Left ventricle myocardium inferior (tissue), 1 donor: Measurements from ENCODE around the gene SFI1. TPM values are rescaled to one million over a fixed set of nuclear protein-coding genes. Genes with fewer than 3 reads are reported as not detected.
"Not testable (repeated sequence)": the region's sequence is repeated elsewhere in the genome, so short reads cannot be mapped to it uniquely, and the experiment has no call there.

Source experiments
- DNase-seq: peaks from one replicate; pipeline ENCODE4 v3.0.0-alpha.2; 2020
- H3K27ac ChIP-seq: fragments of 200-600 bp; replicated peaks from 2 replicates; pipeline ENCODE4 v1.8.0; 2021
- H3K27me3 ChIP-seq: fragments of 200-600 bp; 2 replicates; pipeline ENCODE4 v1.8.0; 2021; ENCODE audit warnings: low read depth
- H3K36me3 ChIP-seq: fragments of 200-600 bp; 2 replicates; pipeline ENCODE4 v1.8.0; 2021
- H3K4me1 ChIP-seq: fragments of 200-600 bp; 2 replicates; pipeline ENCODE4 v1.8.0; 2021
- H3K4me3 ChIP-seq: fragments of 200-600 bp; 2 replicates; pipeline ENCODE4 v1.8.0; 2021; ENCODE audit warnings: mild to moderate bottlenecking, moderate library complexity
- H3K9me3 ChIP-seq: fragments of 200-600 bp; replicated peaks from 2 replicates; pipeline ENCODE4 v1.8.0; 2021
- intact Hi-C: fragments of 100-400 bp; cut with micrococcal nuclease; formaldehyde crosslinking; loops from one replicate; pipeline ENCODE4 v1.11.0; 2022
- total RNA-seq: library from RNA; stranded (reverse); fragmentation: NEBNext Ultra II Directional; extraction: Animal tissue kit (Norgen Biotek cat#: 25700); gene quantifications from one replicate; pipeline ENCODE4 v1.2.1, GENCODE V29; 2021
- TF ChIP-seq, protein P1 (sequence below): fragments of 200-600 bp; IDR thresholded peaks from 2 replicates; pipeline ENCODE4 v1.8.0; 2021; ENCODE audit warnings: antibody characterized with exemption, mild to moderate bottlenecking, borderline replicate concordance
- donor health status: DM: no; HTN: yes; CAD: no; lungs with severe emphysema.

Gene SFI1
- total RNA-seq, 1 donor from 2014 or later = 6.8 TPM

DNA sequence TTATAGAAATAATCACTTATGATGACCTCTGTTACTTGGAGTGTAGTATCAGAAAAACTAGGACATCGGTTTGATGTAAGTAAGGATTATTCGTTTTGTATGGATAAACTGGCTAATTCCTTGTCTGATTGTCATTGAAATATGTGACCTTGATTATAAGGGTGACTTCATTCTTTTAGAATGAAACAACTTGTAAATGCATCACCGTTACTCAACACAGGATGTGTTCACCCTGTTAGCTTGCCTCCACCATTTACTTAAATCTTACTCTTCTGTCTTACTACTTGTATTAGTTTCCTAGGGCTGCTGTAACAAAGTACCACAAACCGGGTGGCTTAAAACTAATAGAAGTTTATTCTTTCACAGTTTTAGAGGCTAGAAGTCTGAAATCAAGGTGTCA, 7.9 kb downstream of the SFI1 start:
- intact Hi-C loops = no loop called here
- no peak overlapping the region for H3K27ac ChIP-seq
- no peak overlapping the region for H3K4me3 ChIP-seq
- no peak for DNase-seq
- H3K27me3 ChIP-seq = no peaks in the 10 kb centered on the region
- TF ChIP-seq, protein P1, sequence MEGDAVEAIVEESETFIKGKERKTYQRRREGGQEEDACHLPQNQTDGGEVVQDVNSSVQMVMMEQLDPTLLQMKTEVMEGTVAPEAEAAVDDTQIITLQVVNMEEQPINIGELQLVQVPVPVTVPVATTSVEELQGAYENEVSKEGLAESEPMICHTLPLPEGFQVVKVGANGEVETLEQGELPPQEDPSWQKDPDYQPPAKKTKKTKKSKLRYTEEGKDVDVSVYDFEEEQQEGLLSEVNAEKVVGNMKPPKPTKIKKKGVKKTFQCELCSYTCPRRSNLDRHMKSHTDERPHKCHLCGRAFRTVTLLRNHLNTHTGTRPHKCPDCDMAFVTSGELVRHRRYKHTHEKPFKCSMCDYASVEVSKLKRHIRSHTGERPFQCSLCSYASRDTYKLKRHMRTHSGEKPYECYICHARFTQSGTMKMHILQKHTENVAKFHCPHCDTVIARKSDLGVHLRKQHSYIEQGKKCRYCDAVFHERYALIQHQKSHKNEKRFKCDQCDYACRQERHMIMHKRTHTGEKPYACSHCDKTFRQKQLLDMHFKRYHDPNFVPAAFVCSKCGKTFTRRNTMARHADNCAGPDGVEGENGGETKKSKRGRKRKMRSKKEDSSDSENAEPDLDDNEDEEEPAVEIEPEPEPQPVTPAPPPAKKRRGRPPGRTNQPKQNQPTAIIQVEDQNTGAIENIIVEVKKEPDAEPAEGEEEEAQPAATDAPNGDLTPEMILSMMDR = no peak
- peaks cover 10% of the 10 kb centered on the region for H3K9me3 ChIP-seq
- H3K36me3 ChIP-seq = peaks cover 14% of the 10 kb centered on the region
- no peaks in the 10 kb centered on the region for H3K4me1 ChIP-seq

DNA sequence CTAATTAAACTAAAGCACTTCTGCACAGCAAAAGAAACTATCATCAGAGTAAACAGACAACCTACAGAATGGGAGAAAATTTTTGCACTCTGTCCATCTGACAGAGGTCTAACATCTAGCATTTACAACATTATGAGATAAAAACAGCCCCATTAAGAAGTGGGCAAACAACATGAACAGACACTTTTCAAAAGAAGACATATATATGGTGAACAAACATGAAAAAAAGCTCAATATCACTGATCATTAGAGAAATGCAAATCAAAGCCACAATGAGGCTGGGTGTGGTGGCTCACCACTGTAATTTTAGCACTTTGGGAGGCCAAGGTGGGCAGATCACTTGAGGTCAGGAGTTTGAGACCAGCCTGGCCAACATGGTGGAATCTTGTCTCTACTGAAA, 11.2 kb downstream of the SFI1 start:
- H3K36me3 ChIP-seq, H3K4me1 ChIP-seq, H3K9me3 ChIP-seq, DNase-seq, H3K27ac ChIP-seq, H3K4me3 ChIP-seq, H3K27me3 ChIP-seq, intact Hi-C loops: not testable (repeated sequence)

DNA sequence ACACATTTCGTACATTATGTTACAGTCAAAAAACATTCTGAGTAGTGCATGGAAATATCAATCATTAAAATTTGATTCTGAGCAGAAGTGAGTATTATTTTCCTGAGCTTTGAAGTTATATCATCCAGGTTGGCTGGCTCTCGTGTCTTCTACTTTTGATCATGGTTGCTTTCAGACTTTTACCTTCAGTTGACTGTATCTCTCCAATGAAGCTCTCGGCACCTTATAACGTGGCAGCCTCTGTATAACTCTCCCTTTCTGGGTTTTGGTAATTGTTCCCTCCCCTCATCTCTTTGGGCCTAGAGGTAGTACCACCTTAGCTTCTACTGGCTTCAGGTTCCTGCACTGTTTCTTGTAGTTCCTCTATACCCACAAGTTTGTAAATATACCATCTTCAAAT, 12.2 kb downstream of the SFI1 start:
- intact Hi-C loops = no loop called here
- TF ChIP-seq, protein P1 = no peak
- H3K36me3 ChIP-seq = peaks cover 9% of the 10 kb centered on the region
- no peak overlapping the region for H3K4me3 ChIP-seq
- H3K9me3 ChIP-seq = peaks cover 10% of the 10 kb centered on the region
- H3K27ac ChIP-seq = no peak overlapping the region
- no peak for DNase-seq
- no peaks in the 10 kb centered on the region for H3K4me1 ChIP-seq
- H3K27me3 ChIP-seq = no peaks in the 10 kb centered on the region

- intact Hi-C loops = no loop called here
- no peak for DNase-seq
- Histone ChIP-seq H3K27ac (no peak overlapping the region), H3K4me1 (no peaks in the 10 kb centered on the region), H3K27me3 (no peaks in the 10 kb centered on the region), H3K36me3 (peaks cover 9% of the 10 kb centered on the region), H3K9me3 (peaks cover 10% of the 10 kb centered on the region), H3K4me3 (no peak overlapping the region)
- TF ChIP-seq, protein P1 = no peak
Observed at GRCh38 chr22:31509061-31509762, 12.9 kb downstream of the SFI1 start.

DNA sequence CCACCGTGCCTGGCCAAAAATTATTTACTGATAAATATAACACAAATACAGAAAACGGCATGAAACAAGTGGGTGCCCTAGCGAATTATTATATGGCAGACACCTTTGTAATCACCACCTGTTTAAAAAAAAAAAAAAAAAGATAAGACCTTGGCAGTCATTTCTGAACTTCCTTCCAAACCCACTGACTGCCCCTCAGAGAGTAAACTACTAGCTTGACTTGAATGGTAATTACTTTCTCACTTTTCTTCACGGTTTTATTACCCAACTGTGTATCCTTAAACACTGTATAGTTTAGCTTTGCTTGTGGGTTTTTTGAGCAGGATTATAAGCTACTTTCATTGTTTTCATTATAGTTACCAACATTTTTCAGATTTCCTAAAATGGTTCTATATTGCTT, 23.7 kb downstream of the SFI1 start:
- intact Hi-C loops = no loop called here
- Histone ChIP-seq H3K36me3 (no peaks in the 10 kb centered on the region), H3K27ac (no peak overlapping the region), H3K4me1 (no peaks in the 10 kb centered on the region), H3K27me3 (no peaks in the 10 kb centered on the region), H3K9me3 (no peaks in the 10 kb centered on the region), H3K4me3 (no peak overlapping the region)
- no peak for DNase-seq
- TF ChIP-seq, protein P1 = no peak

- H3K36me3 ChIP-seq, DNase-seq, H3K27ac ChIP-seq, H3K27me3 ChIP-seq, H3K4me3 ChIP-seq, H3K9me3 ChIP-seq, intact Hi-C loops, H3K4me1 ChIP-seq: not testable (repeated sequence)
Observed at GRCh38 chr22:31524132-31524531, 27.8 kb downstream of the SFI1 start.
